Endothelial cell (in vitro differentiated cells): ENCODE data around the gene SETD6. TPM values are rescaled to one million over a fixed set of nuclear protein-coding genes. Genes with fewer than 3 reads are reported as not detected.

ENCODE experiments used
- DNase-seq: peaks from one replicate; pipeline ENCODE4 v3.0.0; 2021; ENCODE audit warnings: low spot score
- H3K27ac Mint-ChIP-seq: one replicate; pipeline ENCODE4 v1.8.0; 2021; ENCODE audit warnings: mixed read lengths, inconsistent platforms; ENCODE audit not compliant: unreplicated experiment
- H3K27me3 Mint-ChIP-seq: one replicate; pipeline ENCODE4 v1.8.0; 2021; ENCODE audit warnings: mild to moderate bottlenecking, moderate library complexity, mixed read lengths, inconsistent platforms; ENCODE audit not compliant: unreplicated experiment
- H3K36me3 Mint-ChIP-seq: one replicate; pipeline ENCODE4 v1.8.0; 2021; ENCODE audit warnings: mild to moderate bottlenecking, low read depth, mixed read lengths, inconsistent platforms; ENCODE audit not compliant: unreplicated experiment
- H3K4me1 Mint-ChIP-seq: one replicate; pipeline ENCODE4 v1.8.0; 2021; ENCODE audit warnings: mild to moderate bottlenecking, mixed read lengths, inconsistent platforms; ENCODE audit not compliant: unreplicated experiment
- H3K4me3 Mint-ChIP-seq: one replicate; pipeline ENCODE4 v1.8.0; 2021; ENCODE audit warnings: mild to moderate bottlenecking, mixed read lengths, inconsistent platforms; ENCODE audit not compliant: unreplicated experiment
- H3K9me3 Mint-ChIP-seq: one replicate; pipeline ENCODE4 v1.8.0; 2021; ENCODE audit warnings: mixed read lengths, inconsistent platforms; ENCODE audit not compliant: unreplicated experiment
- long read RNA-seq: library from polyadenylated mRNA; unstranded; transcript quantifications from one replicate; pipeline ENCODE4 v2.0.0, GENCODE V29; 2020; ENCODE audit not compliant: unreplicated experiment
- total RNA-seq: library from RNA; stranded (reverse); fragmentation: NEBNext Ultra II Directional; extraction: Animal tissue kit (Norgen Biotek cat#: 25700); gene quantifications from one replicate; pipeline ENCODE4 v1.2.1, GENCODE V29; 2021; ENCODE audit not compliant: unreplicated experiment
- TF ChIP-seq, protein P1 (sequence below): fragments of 200-600 bp; sonication (generic); IDR thresholded peaks from one replicate; pipeline ENCODE4 v1.5.0; 2021; ENCODE audit warnings: antibody characterized with exemption; ENCODE audit not compliant: unreplicated experiment

Gene SETD6
- total RNA-seq = 7.9 TPM
- long read RNA-seq, partial matches to known transcripts = 0 of 1 reads
- long read RNA-seq, other reads (novel, unspliced or antisense) = 0 of 1 reads

GRCh38 chr16:58515125-58515870, at the start of gene SETD6:
TSS of gene SETD6 (plus strand) at chr16:58515517. CDS start at chr16:58515538, 21 bp downstream.
- Mint-ChIP-seq H3K4me1 (peaks cover 12% of the 10 kb centered on the region), H3K36me3 (peaks cover 17% of the 10 kb centered on the region)

GRCh38 chr16:58465817-58466216, 49.5 kb upstream of the SETD6 start:
- no peak for DNase-seq
- TF ChIP-seq, protein P1, sequence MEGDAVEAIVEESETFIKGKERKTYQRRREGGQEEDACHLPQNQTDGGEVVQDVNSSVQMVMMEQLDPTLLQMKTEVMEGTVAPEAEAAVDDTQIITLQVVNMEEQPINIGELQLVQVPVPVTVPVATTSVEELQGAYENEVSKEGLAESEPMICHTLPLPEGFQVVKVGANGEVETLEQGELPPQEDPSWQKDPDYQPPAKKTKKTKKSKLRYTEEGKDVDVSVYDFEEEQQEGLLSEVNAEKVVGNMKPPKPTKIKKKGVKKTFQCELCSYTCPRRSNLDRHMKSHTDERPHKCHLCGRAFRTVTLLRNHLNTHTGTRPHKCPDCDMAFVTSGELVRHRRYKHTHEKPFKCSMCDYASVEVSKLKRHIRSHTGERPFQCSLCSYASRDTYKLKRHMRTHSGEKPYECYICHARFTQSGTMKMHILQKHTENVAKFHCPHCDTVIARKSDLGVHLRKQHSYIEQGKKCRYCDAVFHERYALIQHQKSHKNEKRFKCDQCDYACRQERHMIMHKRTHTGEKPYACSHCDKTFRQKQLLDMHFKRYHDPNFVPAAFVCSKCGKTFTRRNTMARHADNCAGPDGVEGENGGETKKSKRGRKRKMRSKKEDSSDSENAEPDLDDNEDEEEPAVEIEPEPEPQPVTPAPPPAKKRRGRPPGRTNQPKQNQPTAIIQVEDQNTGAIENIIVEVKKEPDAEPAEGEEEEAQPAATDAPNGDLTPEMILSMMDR = no peak
- peaks cover 16% of the 10 kb centered on the region for H3K27me3 Mint-ChIP-seq
- H3K4me1 Mint-ChIP-seq = peaks cover 4% of the 10 kb centered on the region
- H3K9me3 Mint-ChIP-seq = no peaks in the 10 kb centered on the region
- H3K36me3 Mint-ChIP-seq = no peaks in the 10 kb centered on the region
- no peak overlapping the region for H3K4me3 Mint-ChIP-seq
- no peak overlapping the region for H3K27ac Mint-ChIP-seq

More at GRCh38 chr16:58515125-58515870, at the start of gene SETD6:
- Mint-ChIP-seq H3K4me3 (peak within 1 kb of the TSS; percentile 93), H3K27me3 (peaks cover 10% of the 10 kb centered on the region), H3K27ac (peak within 1 kb of the TSS; percentile 37), H3K9me3 (no peaks in the 10 kb centered on the region)
- TF ChIP-seq, protein P1 = no peak
- DNase-seq = peak; percentile 87

- no peak for DNase-seq
- Mint-ChIP-seq H3K4me3 (no peak overlapping the region), H3K27me3 (peaks cover 16% of the 10 kb centered on the region), H3K9me3 (no peaks in the 10 kb centered on the region), H3K27ac (no peak overlapping the region), H3K36me3 (no peaks in the 10 kb centered on the region), H3K4me1 (peaks cover 4% of the 10 kb centered on the region)
- TF ChIP-seq, protein P1 = no peak
Measured at GRCh38 chr16:58466396-58466795, 48.9 kb upstream of the SETD6 start.

GRCh38 chr16:58467905-58468304, 47.4 kb upstream of the SETD6 start:
- Mint-ChIP-seq H3K27ac (no peak overlapping the region), H3K4me1 (peaks cover 4% of the 10 kb centered on the region), H3K4me3 (no peak overlapping the region), H3K36me3 (no peaks in the 10 kb centered on the region), H3K9me3 (no peaks in the 10 kb centered on the region), H3K27me3 (peaks cover 15% of the 10 kb centered on the region)
- TF ChIP-seq, protein P1 = no peak
- no peak for DNase-seq
